Stimulated activated CD8-positive, alpha-beta memory T cell treated with anti-CD3 and anti-CD28 coated beads, Interleukin-2, amount 100 ng/mL, for 48 hours (primary cell): ENCODE data around the gene FRMD4B.
A peak's percentile ranks its signal among the peaks of the same experiment; 100 is the strongest.

Experiments
- DNase-seq, 2 donors: peaks; one replicate each; pipeline ENCODE4 v3.0.0-alpha.2; 2020; ENCODE audit warnings: low read depth in 2 of 2

Gene FRMD4B

DNA sequence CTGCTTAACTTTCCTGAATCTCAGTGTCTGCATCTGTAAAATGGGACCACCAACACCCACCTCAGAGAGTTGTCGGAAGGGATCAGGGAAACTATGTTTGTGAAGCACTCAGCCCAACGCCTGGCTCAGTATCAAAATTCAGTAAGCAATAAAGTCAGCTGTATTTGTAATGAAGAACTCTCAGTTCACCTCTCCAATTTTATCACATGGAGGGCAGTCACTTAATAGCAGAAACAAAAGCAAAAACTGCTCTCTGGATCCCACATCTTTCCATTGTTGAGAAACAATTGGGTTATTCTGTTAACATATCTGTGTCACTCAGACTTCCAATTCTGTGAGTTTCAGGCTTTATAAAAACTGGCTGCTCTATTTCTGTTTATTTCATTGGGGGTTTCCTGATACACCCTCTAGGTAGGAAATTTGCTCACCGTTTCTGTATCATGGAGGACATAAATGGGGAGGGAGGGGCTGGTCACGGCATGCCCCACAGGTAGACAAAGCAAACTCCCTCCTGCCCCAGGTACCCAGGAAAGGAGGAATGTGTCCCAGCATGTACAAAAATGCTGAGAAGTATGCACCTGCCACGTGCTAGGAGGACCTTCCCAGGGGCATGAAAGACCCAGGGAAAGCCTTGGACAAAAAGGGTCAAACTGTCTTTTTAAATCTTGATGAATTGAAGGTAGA lies 182.1 kb downstream of the FRMD4B start:
- no peak for DNase-seq

GRCh38 chr3:69201658-69202057 lies 184.2 kb downstream of the FRMD4B start:
- no peak for DNase-seq

DNA sequence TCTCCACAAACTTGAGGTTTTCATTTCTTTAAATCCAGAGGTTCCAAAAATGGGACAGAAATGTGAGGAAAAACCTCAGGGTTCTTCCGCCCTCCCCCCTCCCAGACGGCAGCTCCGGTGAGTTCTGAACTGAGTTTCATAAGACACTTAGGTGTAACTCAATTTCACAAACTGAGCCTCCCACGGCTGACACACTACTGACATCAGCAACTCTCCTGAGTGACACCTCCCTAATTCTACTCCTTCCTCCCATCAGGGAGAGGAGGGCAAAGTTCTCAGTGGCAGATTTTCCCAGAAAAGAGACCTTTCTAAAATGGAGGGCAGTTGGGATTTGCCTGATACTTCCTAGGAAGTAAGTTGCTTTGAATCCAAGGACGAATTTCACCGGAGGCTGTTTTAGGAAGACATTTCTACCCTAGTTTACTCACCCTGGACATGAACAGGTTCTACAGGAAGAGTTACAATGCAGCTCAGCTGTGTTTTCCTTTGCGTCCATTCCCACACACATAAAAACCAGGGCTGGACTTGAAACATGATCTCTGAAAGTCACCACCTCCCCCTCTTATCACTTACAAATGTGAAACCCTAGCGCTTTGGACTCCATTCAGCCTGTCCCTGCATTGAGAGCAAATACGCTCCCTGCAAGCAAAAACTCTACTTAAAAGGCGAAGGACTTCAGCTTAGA lies 185.4 kb downstream of the FRMD4B start:
- peak in 1 of 2 donors; percentile 46 for DNase-seq

- no peak for DNase-seq
Measured at GRCh38 chr3:69199942-69200341, 185.9 kb downstream of the FRMD4B start.

- peak; percentile 31 to 63 for DNase-seq
Measured at GRCh38 chr3:69197922-69198530, 187.9 kb downstream of the FRMD4B start.

DNA sequence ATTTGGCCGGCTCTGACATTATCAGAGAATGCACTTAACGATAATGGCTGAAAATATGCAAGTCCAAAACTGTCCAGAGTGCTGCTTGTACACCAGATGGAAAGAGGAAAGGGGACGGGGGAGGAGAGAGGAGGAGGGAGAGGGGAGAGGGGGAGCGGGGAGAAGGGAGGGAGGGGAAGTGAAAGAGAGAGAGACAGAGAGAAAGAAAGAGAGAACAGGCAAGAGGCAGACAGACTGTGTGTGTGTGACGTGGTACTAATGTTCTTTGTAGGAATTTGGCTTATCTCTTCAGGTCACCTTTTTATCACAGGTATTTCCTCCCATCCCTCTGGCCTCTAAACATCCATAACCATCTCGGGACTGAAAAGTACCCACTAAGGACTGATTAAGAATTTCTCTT lies 188.4 kb downstream of the FRMD4B start:
- no peak for DNase-seq

- no peak for DNase-seq
Measured at GRCh38 chr3:69196876-69197275, 189.0 kb downstream of the FRMD4B start.

DNA sequence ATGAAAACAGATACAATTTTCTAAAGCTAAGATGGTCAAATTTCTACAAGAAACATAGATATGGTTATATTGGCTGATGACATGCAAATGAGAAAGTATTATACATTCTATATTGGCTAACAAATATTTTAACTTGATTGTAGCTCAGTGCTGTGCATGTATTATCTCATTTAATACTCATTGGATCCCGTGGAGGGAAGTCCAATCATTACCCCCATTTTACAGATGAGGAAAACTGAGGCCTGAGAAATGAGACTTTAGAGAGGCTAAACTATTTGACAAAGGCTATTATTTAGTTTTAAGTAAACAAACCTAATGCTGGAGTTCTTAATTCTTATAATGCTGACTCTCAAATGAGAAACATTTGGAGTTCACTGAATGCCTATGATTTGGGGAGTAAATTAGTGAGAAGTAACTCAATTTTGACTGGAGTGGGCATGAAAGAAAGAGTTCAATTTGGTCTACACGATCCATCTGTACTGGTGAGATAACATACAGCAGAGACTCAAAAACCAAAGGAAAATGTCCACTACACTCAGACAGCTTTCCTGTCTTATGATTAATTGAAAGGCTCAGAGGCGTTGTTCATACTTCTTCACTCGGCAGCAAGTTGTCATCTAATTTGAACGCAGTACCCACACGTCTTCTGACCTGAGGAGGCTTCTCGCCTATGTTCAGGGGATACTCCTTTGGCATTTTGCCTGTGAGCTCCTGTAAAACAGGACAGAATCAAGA lies 191.3 kb downstream of the FRMD4B start:
- DNase-seq = no peak

DNA sequence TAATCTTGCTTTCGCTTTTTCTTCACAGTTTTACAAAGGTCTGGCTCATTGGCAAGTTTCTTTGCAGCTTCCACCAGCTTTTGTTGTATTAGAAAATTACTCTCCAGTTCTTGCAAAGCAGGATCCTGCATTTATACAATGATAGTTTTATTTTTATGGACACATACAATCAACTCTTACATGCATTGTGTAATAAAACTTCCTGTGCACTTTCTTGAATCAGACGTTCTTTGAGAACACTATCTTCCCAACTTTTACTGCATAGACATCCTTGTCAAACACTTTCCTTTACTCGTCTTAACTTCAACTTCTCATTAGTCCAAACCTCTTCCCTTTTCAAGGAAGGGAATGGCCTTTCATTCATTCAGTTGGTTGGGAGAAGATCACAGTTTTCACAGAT lies 192.1 kb downstream of the FRMD4B start:
- no peak for DNase-seq

- no peak for DNase-seq
Measured at GRCh38 chr3:69191516-69191915, 194.4 kb downstream of the FRMD4B start.

- DNase-seq = no peak
Measured at GRCh38 chr3:69189487-69189886, 196.4 kb downstream of the FRMD4B start.

DNA sequence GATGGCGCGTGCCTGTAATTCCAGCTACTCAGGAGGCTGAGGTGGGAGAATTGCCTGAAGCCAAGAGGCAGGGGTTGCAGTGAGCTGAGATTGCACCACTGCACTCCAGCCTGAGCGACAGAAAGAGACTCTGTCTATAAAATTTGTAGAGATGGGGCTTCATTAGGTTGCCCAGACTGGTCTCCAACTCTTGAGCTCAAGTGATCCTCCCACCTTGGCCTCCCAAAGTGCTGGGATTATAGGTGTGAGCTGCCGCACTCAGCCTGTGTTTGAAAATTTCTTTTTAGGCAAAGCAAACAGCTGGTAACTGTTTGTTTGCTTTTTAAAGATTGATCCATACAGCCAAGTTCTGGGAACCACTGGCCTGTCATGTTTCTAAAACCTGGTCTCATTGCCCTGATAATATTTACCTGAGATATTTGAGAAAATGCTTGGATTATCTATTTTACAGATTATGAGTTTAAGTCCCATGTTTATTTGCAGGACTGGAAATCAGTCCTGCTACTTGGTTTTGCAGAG lies 199.3 kb downstream of the FRMD4B start:
- DNase-seq = no peak

- DNase-seq = no peak
Measured at GRCh38 chr3:69182588-69183316, 203.1 kb downstream of the FRMD4B start.

GRCh38 chr3:69181592-69182211 lies 204.2 kb downstream of the FRMD4B start:
- DNase-seq = no peak

DNA sequence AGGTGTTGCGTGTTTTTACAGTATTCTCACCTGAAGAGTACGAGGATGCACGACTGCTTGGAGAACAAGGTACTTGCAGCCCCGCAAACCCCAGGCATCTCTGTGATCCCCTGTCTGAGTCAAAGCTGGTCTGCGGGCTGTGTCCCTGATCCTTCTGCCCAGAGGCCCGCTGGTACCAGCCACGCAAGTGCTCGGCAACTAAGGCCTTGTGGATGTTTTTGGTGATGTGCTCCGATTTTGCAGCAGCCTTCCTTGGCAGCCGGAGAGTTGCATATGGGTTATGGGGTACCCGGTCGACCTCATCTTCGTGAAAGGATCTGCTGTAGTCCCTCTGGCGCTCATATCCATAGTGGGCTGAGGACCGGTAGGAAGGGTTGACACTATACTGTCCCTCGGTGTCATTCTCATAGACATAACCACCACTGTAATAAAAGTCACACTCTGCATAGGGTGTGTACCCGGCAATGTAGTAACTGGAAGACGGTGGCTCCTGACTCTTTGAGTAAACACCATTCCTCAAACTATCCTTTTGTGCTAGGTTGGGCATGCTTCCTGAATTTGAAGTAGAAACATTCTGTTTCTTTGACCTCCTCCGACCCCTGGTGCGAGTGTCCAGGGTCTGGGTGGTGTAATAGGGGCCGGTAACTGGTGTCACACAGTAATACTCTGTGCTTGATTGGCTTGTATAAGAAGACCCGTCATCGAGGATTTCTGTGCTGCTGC lies 204.9 kb downstream of the FRMD4B start:
- no peak for DNase-seq

DNA sequence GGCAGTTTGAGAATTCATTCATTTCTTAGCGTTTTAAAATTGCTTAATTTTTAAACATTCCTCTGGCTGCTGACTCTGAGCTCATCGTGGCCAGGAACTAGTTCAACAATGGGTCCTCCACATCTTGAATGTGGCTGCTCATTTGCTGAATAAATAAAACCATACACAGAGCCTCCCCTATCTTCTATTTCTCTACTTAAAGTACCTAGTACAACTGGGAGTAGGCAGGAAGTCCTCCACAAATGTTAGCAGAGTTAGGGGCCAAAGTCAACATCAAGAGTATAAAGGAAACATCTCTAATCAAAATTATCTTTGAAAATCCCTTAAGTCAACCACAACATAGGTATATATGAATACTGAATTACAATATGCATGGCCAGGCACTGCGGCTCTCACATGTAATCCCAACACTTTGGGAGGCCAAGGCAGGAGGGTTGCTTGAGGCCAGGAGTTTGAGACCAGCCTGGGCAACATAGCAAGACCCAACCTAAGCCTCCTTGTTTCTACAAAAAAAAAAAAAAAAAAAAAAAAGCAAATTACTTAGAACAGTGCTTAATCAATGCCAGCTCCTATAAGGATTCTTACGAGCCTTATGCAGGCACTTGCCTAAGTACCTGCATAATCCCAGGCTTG lies 206.0 kb downstream of the FRMD4B start:
- DNase-seq = no peak

- no peak for DNase-seq
Measured at GRCh38 chr3:69178838-69179739, 206.8 kb downstream of the FRMD4B start.

- no peak for DNase-seq
Measured at GRCh38 chr3:69178082-69178481, 207.8 kb downstream of the FRMD4B start.
